Psoas muscle (tissue), 8 donors: ENCODE data around the gene MMAB. TPM values are rescaled to one million over a fixed set of nuclear protein-coding genes. Genes with fewer than 3 reads are reported as not detected.

Experiments
- ATAC-seq, 4 donors: fragments of 200-7000 bp; cut with Tn5 transposase; one replicate each; pipeline ENCODE4 v1.9.1; 2020; ENCODE audit warnings: moderate library complexity in 3 of 4, mild to moderate bottlenecking in 2 of 4
- DNase-seq, 2 donors: peaks; one replicate each; pipeline ENCODE4 v3.0.0-alpha.2; 2020
- H3K27ac ChIP-seq: fragments of 200-600 bp; one replicate; pipeline ENCODE4 v1.8.0; 2022
- H3K27me3 ChIP-seq, 3 donors: fragments of 200-600 bp in 1 of 3; one replicate each; pipeline versions ENCODE4 v1.6.1 to v1.8.0; 2013 to 2022; ENCODE audit warnings: low read length in 2 of 3, mild to moderate bottlenecking in 2 of 3, moderate library complexity in 1 of 3; ENCODE audit not compliant: insufficient read depth in 3 of 3
- H3K36me3 ChIP-seq, 2 donors: fragments of 200-600 bp in 1 of 2; one replicate each; pipeline versions ENCODE4 v1.6.1 to v1.8.0; 2013 to 2022; ENCODE audit warnings: low read depth in 1 of 2, mild to moderate bottlenecking in 1 of 2, moderate library complexity in 1 of 2; ENCODE audit not compliant: insufficient read depth in 1 of 2
- H3K4me1 ChIP-seq: fragments of 200-600 bp; one replicate; pipeline ENCODE4 v1.8.0; 2022
- H3K4me3 ChIP-seq: fragments of 200-600 bp; one replicate; pipeline ENCODE4 v1.8.0; 2022; ENCODE audit warnings: mild to moderate bottlenecking
- H3K9me3 ChIP-seq: fragments of 200-600 bp; one replicate; pipeline ENCODE4 v1.8.0; 2022
- WGBS, 3 donors: extraction: QIAGEN DNeasy Blood & Tissue Kit; methylation state at CpG; one replicate each; pipeline versions ENCODE4 v1.1.6 to v1.1.7; 2013; 5-methylcytosine and 5-hydroxymethylcytosine counted together
- intact Hi-C, 2 donors: fragments of 100-400 bp; cut with DNase I; formaldehyde crosslinking; loops; one replicate each; pipeline versions ENCODE4 v1.11.0 to v1.14.2; 2022
- polyA plus RNA-seq, 3 donors: library from polyadenylated mRNA; stranded (reverse); fragments of 200-250 nt; gene quantifications; one replicate each; pipeline ENCODE4 v1.2.3, GENCODE V29; 2013
- total RNA-seq, 4 donors: library from RNA; stranded (reverse); fragmentation: NEBNext Ultra II Directional in 2 of 4; extraction: Animal tissue kit (Norgen Biotek cat#: 25700) in 2 of 4; gene quantifications; one replicate each; pipeline versions ENCODE4 v1.2.1 to v1.2.4, GENCODE V29; 2021 to 2023
- TF ChIP-seq, protein P1 (sequence below): fragments of 200-600 bp; IDR thresholded peaks from one replicate; pipeline ENCODE4 v1.8.0; 2022; ENCODE audit warnings: antibody characterized with exemption
- donor health status: healthy with polysubstance abuse.
- donor health status: DM: no; HTN: no; CAD: no; lungs with moderate emphysema.
- donor health status: Bipolar disorder and iron deficiency.
- donor health status: healthy.
- donor health status: DM: yes; HTN: yes; CAD: no.
- donor health status: DM: no; HTN: no; CAD: no.
- donor health status: DM: no; HTN: no; CAD: no.
- donor health status: DM: yes; HTN: yes; CAD: no.

Gene MMAB
- total and polyA plus RNA-seq, 7 donors, result 17.3 to 43.3 (median 34.1) TPM

DNA sequence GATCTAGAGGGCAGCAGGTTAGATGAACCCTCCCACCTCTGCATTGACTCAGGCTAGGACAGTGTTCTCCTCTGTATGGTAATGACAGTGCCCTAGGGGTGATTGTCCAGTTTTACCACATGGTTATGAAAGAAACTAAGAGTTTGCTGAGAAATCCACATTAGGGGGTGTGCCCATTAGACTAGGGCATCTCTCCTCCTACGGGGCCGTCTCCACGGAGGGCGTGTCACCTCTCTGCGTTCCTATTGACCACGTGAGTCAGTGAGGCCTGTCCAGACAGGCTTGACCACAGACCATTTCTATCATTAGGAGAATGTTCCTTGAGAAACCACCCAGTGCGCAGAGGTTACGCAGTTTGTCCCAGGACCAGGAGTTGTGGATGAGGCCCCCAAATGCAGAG, 8.6 kb upstream of the MMAB start:
- ATAC-seq (peak in 2 of 4 donors; percentile 52 to 54), DNase-seq (peak in 1 of 2 donors; percentile 26)
- intact Hi-C loops, result no loop called here
- Histone ChIP-seq H3K4me3 (no peak overlapping the region), H3K36me3 (peaks cover 6 to 84% of the 10 kb centered on the region in 2 donors), H3K27ac (no peak overlapping the region), H3K4me1 (no peaks in the 10 kb centered on the region), H3K27me3 (no peaks in the 10 kb centered on the region), H3K9me3 (no peaks in the 10 kb centered on the region)
- WGBS, 3 donors, result 89 to 92% (median 91%) methylated on average over 8 of the region's 8 CpGs
- TF ChIP-seq, protein P1, sequence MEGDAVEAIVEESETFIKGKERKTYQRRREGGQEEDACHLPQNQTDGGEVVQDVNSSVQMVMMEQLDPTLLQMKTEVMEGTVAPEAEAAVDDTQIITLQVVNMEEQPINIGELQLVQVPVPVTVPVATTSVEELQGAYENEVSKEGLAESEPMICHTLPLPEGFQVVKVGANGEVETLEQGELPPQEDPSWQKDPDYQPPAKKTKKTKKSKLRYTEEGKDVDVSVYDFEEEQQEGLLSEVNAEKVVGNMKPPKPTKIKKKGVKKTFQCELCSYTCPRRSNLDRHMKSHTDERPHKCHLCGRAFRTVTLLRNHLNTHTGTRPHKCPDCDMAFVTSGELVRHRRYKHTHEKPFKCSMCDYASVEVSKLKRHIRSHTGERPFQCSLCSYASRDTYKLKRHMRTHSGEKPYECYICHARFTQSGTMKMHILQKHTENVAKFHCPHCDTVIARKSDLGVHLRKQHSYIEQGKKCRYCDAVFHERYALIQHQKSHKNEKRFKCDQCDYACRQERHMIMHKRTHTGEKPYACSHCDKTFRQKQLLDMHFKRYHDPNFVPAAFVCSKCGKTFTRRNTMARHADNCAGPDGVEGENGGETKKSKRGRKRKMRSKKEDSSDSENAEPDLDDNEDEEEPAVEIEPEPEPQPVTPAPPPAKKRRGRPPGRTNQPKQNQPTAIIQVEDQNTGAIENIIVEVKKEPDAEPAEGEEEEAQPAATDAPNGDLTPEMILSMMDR, result no peak

DNA sequence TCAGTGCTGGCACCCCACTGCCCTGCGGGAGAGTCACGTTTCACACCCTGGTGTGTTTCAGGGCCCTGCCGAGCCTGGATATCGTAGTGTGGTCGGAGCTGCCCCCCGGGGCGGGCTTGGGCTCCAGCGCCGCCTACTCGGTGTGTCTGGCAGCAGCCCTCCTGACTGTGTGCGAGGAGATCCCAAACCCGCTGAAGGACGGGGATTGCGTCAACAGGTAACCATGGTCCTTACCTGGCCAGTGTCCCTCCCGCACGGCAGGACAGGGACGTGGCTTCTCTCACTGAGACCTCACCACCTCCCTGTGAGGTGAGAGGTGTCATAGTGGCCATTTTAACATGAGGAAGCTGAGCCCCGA, 8.0 kb upstream of the MMAB start:
- Histone ChIP-seq H3K36me3 (peaks cover 6 to 84% of the 10 kb centered on the region in 2 donors), H3K4me1 (no peaks in the 10 kb centered on the region), H3K27me3 (no peaks in the 10 kb centered on the region), H3K27ac (no peak overlapping the region), H3K4me3 (no peak overlapping the region), H3K9me3 (no peaks in the 10 kb centered on the region)
- TF ChIP-seq, protein P1, result no peak
- no peak for ATAC-seq
- DNase-seq, result peak in 1 of 2 donors; percentile 26
- 86 to 90% (median 89%) methylated on average over 18 of the region's 18 CpGs for WGBS, 3 donors
- intact Hi-C loops, result no loop called here

- intact Hi-C loops, result no loop called here
- WGBS, 3 donors, result 88 to 95% (median 90%) methylated on average over 13 of the region's 13 CpGs
- TF ChIP-seq, protein P1, result no peak
Measured at GRCh38 chr12:109580684-109581333, 7.5 kb upstream of the MMAB start.

GRCh38 chr12:109580272-109580671, 7.0 kb upstream of the MMAB start:
- no peaks in the 10 kb centered on the region for H3K9me3 ChIP-seq
- no peaks in the 10 kb centered on the region for H3K4me1 ChIP-seq
- no peak overlapping the region for H3K27ac ChIP-seq
- DNase-seq, result peak in 1 of 2 donors; percentile 14
- intact Hi-C loops, result no loop called here
- no peak for ATAC-seq
- 76 to 88% (median 81%) methylated on average over 8 of the region's 8 CpGs for WGBS, 3 donors
- no peak overlapping the region for H3K4me3 ChIP-seq
- TF ChIP-seq, protein P1, result no peak
- H3K36me3 ChIP-seq, result peaks cover 6 to 85% of the 10 kb centered on the region in 2 donors
- H3K27me3 ChIP-seq, result no peaks in the 10 kb centered on the region

More at GRCh38 chr12:109580684-109581333, 7.5 kb upstream of the MMAB start:
- Histone ChIP-seq H3K4me1 (no peaks in the 10 kb centered on the region), H3K27me3 (no peaks in the 10 kb centered on the region), H3K4me3 (no peak overlapping the region), H3K36me3 (peaks cover 6 to 84% of the 10 kb centered on the region in 2 donors), H3K27ac (no peak overlapping the region), H3K9me3 (no peaks in the 10 kb centered on the region)
- ATAC-seq, result no peak
- no peak for DNase-seq

DNA sequence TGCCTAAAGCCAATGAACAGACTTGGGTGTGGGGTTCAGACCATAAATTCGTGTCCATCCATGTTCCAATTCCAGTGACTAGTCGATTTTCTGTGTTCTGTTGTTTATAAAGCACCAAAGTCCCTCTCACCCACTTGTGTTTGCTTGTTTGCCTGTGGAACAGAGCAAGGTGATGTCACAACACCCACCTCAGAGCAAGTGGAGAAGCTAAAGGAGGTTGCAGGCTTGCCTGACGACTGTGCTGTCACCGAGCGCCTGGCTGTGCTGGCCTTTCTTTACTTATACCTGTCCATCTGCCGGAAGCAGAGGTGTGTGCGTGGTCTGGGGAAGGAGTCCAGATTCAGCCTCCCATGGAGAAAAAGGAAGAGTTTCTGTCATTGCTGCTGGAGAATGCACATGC, 6.3 kb upstream of the MMAB start:
- intact Hi-C loops, result no loop called here
- TF ChIP-seq, protein P1, result no peak
- H3K36me3 ChIP-seq, result peaks cover 6 to 85% of the 10 kb centered on the region in 2 donors
- WGBS, 3 donors, result 88 to 91% (median 91%) methylated on average over 7 of the region's 7 CpGs
- H3K27ac ChIP-seq, result no peak overlapping the region
- no peak overlapping the region for H3K4me3 ChIP-seq
- no peak for ATAC-seq
- DNase-seq, result no peak
- H3K9me3 ChIP-seq, result no peaks in the 10 kb centered on the region
- H3K27me3 ChIP-seq, result no peaks in the 10 kb centered on the region
- peaks cover 4% of the 10 kb centered on the region for H3K4me1 ChIP-seq
